ENCODE results near the gene LTF. TPM values are rescaled to one million over a fixed set of nuclear protein-coding genes. Genes with fewer than 3 reads are reported as not detected.

LTF gene
- total RNA-seq, 1 experiment from 2014 or later = not detected

DNA sequence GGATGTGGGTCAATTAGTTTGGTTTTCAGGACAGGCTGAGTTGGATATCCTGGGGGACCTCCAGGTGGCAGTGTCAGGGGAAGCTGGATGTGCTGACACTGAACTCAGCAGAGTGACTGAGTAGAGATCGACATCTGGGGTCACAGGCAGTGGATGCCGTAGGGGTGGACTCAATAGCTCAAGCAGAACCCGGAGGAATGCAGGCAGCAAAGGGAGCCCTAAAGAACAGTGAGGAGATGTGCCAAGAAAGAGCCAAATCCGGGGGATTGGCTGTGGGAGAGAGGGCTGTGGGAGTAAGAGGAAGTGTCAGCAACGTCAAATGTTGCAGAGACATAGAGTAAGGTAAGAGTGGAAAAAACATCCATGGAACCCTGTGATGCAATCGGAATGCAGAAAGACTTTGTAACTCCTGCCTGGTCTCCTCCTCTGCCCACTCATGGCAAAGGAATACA is 69.5 kb downstream of the LTF start:
- CTCF ChIA-PET = no interaction called here
- peak; percentile 72 for ATAC-seq

More for the DNA sequence above, 69.5 kb downstream of the LTF start:
- Histone ChIP-seq H4K20me1 (ENCODE audit: insufficient read depth) (no peaks in the 10 kb centered on the region), H3K27me3 (ENCODE audit: insufficient read depth, low read length) (no peaks in the 10 kb centered on the region), H3K27ac (ENCODE audit: low read depth, low read length) (no peak overlapping the region), H3K4me2 (ENCODE audit: low read length) (no peak overlapping the region), H3K9ac (ENCODE audit: low read length) (no peak overlapping the region), H3K4me1 (ENCODE audit: control insufficient read depth in 1 of 2, insufficient read depth in 2 of 2, low read length in 2 of 2) (no peaks in the 10 kb centered on the region), H3K9me3 (ENCODE audit: control insufficient read depth in 1 of 2, insufficient read depth in 1 of 2, low read depth in 1 of 2, low read length in 2 of 2) (no peaks in the 10 kb centered on the region), H3K9me2 (ENCODE audit: insufficient read depth) (no peaks in the 10 kb centered on the region), H3K4me3 (replicated peaks in 1 of 2; ENCODE audit: low read depth in 1 of 2, low read length in 2 of 2) (no peak overlapping the region), H3K79me2 (ENCODE audit: insufficient read depth, low read length) (no peaks in the 10 kb centered on the region), H3K36me3 (ENCODE audit: control insufficient read depth in 1 of 2, insufficient read depth in 2 of 2, low read length in 2 of 2) (no peaks in the 10 kb centered on the region), H2AFZ (ENCODE audit: low read depth, low read length, poor library complexity, severe bottlenecking) (no peak overlapping the region)
- intact Hi-C loops (cut with micrococcal nuclease) = no loop called here
- BruUV-seq (replicated peaks) = no TSS peak
- RAD21 ChIA-PET (ENCODE audit: low non-redundant PET in 1 of 2, low total read pairs in 2 of 2, uncharacterized antibody in 2 of 2, unreplicated experiment in 2 of 2) = no interaction called here
- POLR2A ChIA-PET = no interaction called here
- no peak for DNase-seq (ENCODE audit: low read depth, low spot score)
- TF ChIP-seq, protein P1, sequence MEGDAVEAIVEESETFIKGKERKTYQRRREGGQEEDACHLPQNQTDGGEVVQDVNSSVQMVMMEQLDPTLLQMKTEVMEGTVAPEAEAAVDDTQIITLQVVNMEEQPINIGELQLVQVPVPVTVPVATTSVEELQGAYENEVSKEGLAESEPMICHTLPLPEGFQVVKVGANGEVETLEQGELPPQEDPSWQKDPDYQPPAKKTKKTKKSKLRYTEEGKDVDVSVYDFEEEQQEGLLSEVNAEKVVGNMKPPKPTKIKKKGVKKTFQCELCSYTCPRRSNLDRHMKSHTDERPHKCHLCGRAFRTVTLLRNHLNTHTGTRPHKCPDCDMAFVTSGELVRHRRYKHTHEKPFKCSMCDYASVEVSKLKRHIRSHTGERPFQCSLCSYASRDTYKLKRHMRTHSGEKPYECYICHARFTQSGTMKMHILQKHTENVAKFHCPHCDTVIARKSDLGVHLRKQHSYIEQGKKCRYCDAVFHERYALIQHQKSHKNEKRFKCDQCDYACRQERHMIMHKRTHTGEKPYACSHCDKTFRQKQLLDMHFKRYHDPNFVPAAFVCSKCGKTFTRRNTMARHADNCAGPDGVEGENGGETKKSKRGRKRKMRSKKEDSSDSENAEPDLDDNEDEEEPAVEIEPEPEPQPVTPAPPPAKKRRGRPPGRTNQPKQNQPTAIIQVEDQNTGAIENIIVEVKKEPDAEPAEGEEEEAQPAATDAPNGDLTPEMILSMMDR (IDR thresholded peaks at IDR 0.05 in 2 of 3, conservative IDR thresholded peaks at IDR 0.05 in 1 of 3; ENCODE audit: borderline replicate concordance in 1 of 3, insufficient read depth in 1 of 3, low read depth in 2 of 3, low read length in 2 of 3) = peak in 2 of 3 experiments; percentile 36 to 38; a peak in 4 of 6 replicates
- TF ChIP-seq ZFX (IDR thresholded peaks at IDR 0.05) (no peak), EZH2phosphoT487 (IDR thresholded peaks at IDR 0.05; ENCODE audit: borderline replicate concordance) (no peak), ZBTB33 (IDR thresholded peaks at IDR 0.05; ENCODE audit: extremely low read depth, insufficient replicate concordance, low read length) (no peak), POLR2AphosphoS5 (IDR thresholded peaks at IDR 0.05; ENCODE audit: low read depth, low read length) (no peak), EGR1 (IDR thresholded peaks at IDR 0.05; ENCODE audit: low read depth) (no peak)
